ENCODE measurements around the gene GAA.

Gene GAA

DNA sequence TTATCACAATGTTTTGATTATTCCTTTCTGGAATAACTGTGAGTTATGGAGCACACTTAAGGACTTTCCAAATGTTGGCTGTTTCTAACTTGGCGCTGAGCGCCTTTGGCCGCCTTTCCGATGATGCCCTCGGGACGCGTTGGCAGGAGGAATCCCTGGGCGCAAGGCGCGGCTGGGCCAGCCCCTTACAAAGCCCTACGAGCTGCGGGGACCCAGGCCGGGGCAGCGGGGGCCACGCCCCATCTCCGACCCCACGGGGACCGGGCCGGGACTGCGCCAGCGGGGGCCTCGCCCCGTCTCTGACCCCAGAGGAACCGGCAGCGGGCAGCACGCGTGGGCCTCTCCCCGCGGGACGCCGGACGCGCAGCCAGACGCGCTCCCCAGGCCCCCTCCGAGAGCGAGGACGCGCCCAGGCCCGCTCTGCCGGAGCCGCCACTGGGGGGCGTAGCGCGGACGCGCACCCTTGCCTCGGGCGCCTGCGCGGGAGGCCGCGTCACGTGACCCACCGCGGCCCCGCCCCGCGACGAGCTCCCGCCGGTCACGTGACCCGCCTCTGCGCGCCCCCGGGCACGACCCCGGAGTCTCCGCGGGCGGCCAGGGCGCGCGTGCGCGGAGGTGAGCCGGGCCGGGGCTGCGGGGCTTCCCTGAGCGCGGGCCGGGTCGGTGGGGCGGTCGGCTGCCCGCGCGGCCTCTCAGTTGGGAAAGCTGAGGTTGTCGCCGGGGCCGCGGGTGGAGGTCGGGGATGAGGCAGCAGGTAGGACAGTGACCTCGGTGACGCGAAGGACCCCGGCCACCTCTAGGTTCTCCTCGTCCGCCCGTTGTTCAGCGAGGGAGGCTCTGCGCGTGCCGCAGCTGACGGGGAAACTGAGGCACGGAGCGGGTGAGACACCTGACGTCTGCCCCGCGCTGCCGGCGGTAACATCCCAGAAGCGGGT lies at the start of gene GAA:
TSS of gene GAA (plus strand) at position 571 of the 935 bp plus-strand sequence. CDS start 3,006 bp downstream, outside the sequence.
- peak; percentile 100 for DNase-seq (ENCODE audit: low spot score)
- in situ Hi-C loops (cut with MboI; ENCODE audit: low sequenced_read_pairs, unreplicated experiment) = no loop called here

DNA sequence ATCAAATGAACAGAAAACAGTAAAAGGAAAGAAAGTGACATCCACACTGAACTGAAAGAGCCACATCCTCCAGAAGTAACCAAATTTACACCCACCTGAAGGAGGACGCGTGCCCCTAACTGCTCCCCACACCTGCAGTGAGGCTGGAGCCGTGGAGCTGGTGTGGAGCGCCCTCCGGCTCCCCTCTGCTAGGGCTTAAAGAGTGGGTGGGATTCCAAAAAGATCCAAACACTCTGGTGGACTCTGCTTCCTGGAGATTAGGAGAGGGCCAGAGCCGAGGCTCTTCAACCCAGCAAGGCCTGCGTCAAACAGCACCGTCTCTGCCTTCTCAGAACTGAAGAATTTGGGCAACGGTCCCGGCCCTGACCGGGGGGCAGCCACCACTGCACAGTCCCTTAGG lies 49.7 kb upstream of the GAA start:
- TF ChIP-seq, protein P1, sequence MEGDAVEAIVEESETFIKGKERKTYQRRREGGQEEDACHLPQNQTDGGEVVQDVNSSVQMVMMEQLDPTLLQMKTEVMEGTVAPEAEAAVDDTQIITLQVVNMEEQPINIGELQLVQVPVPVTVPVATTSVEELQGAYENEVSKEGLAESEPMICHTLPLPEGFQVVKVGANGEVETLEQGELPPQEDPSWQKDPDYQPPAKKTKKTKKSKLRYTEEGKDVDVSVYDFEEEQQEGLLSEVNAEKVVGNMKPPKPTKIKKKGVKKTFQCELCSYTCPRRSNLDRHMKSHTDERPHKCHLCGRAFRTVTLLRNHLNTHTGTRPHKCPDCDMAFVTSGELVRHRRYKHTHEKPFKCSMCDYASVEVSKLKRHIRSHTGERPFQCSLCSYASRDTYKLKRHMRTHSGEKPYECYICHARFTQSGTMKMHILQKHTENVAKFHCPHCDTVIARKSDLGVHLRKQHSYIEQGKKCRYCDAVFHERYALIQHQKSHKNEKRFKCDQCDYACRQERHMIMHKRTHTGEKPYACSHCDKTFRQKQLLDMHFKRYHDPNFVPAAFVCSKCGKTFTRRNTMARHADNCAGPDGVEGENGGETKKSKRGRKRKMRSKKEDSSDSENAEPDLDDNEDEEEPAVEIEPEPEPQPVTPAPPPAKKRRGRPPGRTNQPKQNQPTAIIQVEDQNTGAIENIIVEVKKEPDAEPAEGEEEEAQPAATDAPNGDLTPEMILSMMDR (IDR thresholded peaks at IDR 0.05; ENCODE audit: borderline replicate concordance, control extremely low read depth, extremely low read depth, insufficient read depth, missing control alignments) = no peak
- no peak for DNase-seq (ENCODE audit: low spot score)
- in situ Hi-C loops (cut with MboI; ENCODE audit: low sequenced_read_pairs, unreplicated experiment) = no loop called here

More for the DNA sequence above, at the start of gene GAA:
- TF ChIP-seq, protein P1 (IDR thresholded peaks at IDR 0.05; ENCODE audit: borderline replicate concordance, control extremely low read depth, extremely low read depth, insufficient read depth, missing control alignments) = peak; percentile 97

DNA sequence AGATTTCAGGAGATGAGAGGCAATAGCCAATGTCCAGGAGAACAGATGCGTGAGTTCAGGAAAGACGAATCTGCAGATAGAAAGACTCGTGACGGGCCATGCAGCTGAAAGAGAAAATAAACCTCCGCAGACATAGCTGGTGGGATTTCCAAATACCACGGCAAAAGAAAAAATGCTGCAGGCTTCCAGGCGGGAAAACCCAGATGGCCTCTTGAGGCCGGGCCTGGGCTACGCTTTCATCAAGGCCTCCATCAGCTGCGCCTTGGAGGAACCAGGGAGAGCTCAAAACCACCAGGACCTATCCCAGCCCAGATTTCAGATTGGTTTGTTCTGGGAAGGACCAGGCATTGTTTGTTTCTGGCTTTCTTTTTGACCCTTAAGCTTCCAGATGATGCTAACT lies 48.3 kb upstream of the GAA start:
- in situ Hi-C loops (cut with MboI; ENCODE audit: low sequenced_read_pairs, unreplicated experiment) = no loop called here
- TF ChIP-seq, protein P1 (IDR thresholded peaks at IDR 0.05; ENCODE audit: borderline replicate concordance, control extremely low read depth, extremely low read depth, insufficient read depth, missing control alignments) = no peak
- no peak for DNase-seq (ENCODE audit: low spot score)

DNA sequence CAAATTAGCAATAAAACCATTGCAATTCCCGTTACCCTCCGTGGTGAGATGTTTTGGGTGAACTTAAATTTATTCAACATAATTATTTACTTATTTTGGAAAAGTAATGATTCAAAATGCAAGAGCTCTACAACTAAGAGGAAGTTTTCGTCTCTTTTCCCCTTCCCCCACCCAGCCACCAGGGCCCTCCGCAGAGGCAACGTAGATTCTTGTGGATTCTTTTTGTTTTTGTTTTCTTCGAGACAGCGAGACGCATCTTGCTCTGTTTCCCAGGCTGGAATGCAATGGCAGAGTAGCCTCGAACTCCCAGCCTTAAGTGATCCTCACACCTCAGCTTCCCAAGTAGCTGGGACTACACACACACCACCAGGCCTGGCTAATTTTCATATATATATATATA lies 45.8 kb upstream of the GAA start:
- TF ChIP-seq, protein P1 (IDR thresholded peaks at IDR 0.05; ENCODE audit: borderline replicate concordance, control extremely low read depth, extremely low read depth, insufficient read depth, missing control alignments) = no peak
- in situ Hi-C loops (cut with MboI; ENCODE audit: low sequenced_read_pairs, unreplicated experiment) = no loop called here

DNA sequence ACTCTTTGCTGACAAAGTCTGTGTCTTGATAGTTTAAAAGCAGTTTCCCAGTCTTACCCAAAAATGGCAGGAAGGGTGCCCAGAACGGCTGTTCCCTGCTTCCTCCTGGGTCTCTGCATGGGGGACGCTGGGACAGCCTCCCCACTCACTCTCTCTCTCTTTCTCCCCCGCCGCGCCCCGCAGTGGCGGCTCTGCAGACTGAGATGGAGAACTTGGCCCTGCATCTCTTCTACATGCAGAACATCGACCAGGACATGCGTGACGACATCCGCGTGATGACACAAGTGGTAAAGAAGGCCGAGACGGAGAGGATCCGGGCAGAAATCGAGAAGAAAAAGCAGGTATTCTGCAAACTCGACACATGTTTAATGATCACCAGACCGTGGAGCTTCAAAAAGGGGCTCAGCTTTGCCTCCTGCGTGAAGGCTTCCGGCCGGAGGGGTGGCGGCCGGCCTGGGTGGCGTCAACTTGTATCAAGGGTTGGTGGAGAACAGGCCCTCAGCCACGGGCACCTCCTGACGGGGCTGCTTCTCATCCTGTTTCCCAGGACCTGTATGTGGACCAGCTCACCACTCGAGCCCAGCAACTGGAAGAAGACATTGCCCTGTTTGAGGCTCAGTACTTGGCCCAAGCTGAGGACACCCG lies 42.9 kb upstream of the GAA start:
- TF ChIP-seq, protein P1 (IDR thresholded peaks at IDR 0.05; ENCODE audit: borderline replicate concordance, control extremely low read depth, extremely low read depth, insufficient read depth, missing control alignments) = no peak
- in situ Hi-C loops (cut with MboI; ENCODE audit: low sequenced_read_pairs, unreplicated experiment) = no loop called here
- no peak for DNase-seq (ENCODE audit: low spot score)

More for the DNA sequence above, 45.8 kb upstream of the GAA start:
- no peak for DNase-seq (ENCODE audit: low spot score)

DNA sequence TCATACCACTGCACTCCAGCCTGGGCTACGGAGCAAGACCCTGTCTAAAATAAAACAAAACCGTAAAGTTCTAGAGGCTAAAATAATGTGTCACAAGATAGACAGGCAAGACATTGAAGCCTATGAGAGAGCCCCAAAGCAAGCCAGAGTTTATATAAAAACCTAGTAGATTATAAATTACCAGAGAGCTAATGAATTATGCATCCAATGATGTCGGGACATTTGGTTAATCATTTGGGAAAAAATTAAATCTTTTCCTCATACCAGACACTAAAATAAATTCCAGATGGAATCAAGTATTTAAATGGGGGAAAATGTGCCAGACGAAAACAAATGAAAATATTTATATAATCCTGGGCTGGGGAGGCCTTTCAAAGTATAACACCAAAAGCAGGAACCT lies 40.7 kb upstream of the GAA start:
- DNase-seq (ENCODE audit: low spot score) = no peak
- TF ChIP-seq, protein P1 (IDR thresholded peaks at IDR 0.05; ENCODE audit: borderline replicate concordance, control extremely low read depth, extremely low read depth, insufficient read depth, missing control alignments) = no peak
- in situ Hi-C loops (cut with MboI; ENCODE audit: low sequenced_read_pairs, unreplicated experiment) = no loop called here
